ENCODE results near the gene TAS2R41.
"Not testable (repeated sequence)": the region's sequence is repeated elsewhere in the genome, so short reads cannot be mapped to it uniquely, and the experiment has no call there.

TAS2R41 gene

DNA sequence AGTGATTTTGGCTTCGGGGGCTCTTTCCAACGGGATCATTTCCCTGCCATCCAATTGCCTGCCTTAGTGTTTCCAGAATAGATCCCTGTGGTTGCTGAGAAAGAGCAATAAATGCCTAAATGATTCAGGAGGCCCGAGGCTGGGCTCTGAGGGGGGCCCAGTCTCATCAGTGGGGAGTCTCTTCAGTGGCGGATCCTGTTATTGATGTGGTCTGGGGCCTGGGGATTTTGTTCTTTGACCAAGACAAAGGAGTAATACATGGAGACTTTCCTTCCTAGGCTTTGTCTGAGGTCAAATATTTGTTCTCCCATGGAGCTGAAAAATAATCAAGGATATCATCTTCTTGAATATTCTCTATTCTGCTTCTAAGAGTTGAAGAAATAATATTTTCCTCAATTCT is 40.8 kb downstream of the TAS2R41 start:
- H3K4me3 ChIP-seq (ENCODE audit: insufficient read depth, low read length, poor library complexity, severe bottlenecking) = no peak overlapping the region
- no peaks in the 10 kb centered on the region for H3K36me3 ChIP-seq (ENCODE audit: low read length)
- 0 out of 2 replicates have a peak, but pooled peaks cover 4% of the 10 kb centered on the region for H3K27me3 ChIP-seq (ENCODE audit: low read length)
- no peaks in the 10 kb centered on the region for H3K79me2 ChIP-seq (ENCODE audit: insufficient read depth, low read length)
- no peaks in the 10 kb centered on the region for H3K9me3 ChIP-seq (ENCODE audit: insufficient read depth, low read length)
- no peak overlapping the region for H3K4me2 ChIP-seq (ENCODE audit: low read depth, low read length, poor library complexity, severe bottlenecking)
- no peaks in the 10 kb centered on the region for H3F3A ChIP-seq (ENCODE audit: insufficient read depth)
- no peak overlapping the region for H2AFZ ChIP-seq (ENCODE audit: low read depth, low read length, severe bottlenecking)
- H3K9ac ChIP-seq (ENCODE audit: low read length) = no peak overlapping the region
- TF ChIP-seq EZH2phosphoT487 (conservative IDR thresholded peaks at IDR 0.05; ENCODE audit: low read length) = no peak
- TF ChIP-seq, protein P1, sequence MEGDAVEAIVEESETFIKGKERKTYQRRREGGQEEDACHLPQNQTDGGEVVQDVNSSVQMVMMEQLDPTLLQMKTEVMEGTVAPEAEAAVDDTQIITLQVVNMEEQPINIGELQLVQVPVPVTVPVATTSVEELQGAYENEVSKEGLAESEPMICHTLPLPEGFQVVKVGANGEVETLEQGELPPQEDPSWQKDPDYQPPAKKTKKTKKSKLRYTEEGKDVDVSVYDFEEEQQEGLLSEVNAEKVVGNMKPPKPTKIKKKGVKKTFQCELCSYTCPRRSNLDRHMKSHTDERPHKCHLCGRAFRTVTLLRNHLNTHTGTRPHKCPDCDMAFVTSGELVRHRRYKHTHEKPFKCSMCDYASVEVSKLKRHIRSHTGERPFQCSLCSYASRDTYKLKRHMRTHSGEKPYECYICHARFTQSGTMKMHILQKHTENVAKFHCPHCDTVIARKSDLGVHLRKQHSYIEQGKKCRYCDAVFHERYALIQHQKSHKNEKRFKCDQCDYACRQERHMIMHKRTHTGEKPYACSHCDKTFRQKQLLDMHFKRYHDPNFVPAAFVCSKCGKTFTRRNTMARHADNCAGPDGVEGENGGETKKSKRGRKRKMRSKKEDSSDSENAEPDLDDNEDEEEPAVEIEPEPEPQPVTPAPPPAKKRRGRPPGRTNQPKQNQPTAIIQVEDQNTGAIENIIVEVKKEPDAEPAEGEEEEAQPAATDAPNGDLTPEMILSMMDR (IDR thresholded peaks at IDR 0.05; ENCODE audit: insufficient read depth, low read length, poor library complexity, severe bottlenecking) = no peak
- no peak overlapping the region for H3K27ac ChIP-seq (ENCODE audit: low read depth, low read length)
- no peaks in the 10 kb centered on the region for H3K9me2 ChIP-seq (replicated peaks; ENCODE audit: insufficient read depth, low read length)
- no peaks in the 10 kb centered on the region for H4K20me1 ChIP-seq (ENCODE audit: low read depth, low read length)

DNA sequence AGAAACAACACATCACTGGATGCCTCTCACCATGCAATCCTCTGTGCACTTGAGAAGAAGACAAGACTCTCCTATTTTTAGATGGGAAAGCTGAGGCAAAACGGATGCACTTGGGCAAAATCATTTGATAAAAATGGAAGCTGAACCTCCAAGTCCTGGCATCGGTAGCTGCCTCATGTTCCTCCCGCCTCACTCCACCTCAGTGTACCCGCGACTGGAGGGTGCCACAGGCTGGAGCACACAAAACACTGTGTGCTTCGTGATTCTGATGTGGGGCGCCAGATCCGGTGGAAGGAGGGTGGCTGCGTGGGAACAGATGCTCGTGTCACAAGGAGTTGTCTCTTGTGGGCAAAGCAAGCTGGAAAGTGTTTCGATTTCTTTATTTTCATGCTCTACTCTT is 41.3 kb downstream of the TAS2R41 start:
- Histone ChIP-seq H3K9me3 (ENCODE audit: insufficient read depth, low read length) (no peaks in the 10 kb centered on the region), H3K79me2 (ENCODE audit: insufficient read depth, low read length) (no peaks in the 10 kb centered on the region), H3K9me2 (replicated peaks; ENCODE audit: insufficient read depth, low read length) (no peaks in the 10 kb centered on the region), H3F3A (ENCODE audit: insufficient read depth) (no peaks in the 10 kb centered on the region), H3K36me3 (ENCODE audit: low read length) (no peaks in the 10 kb centered on the region), H2AFZ (ENCODE audit: low read depth, low read length, severe bottlenecking) (no peak overlapping the region), H3K9ac (ENCODE audit: low read length) (no peak overlapping the region), H3K27ac (ENCODE audit: low read depth, low read length) (no peak overlapping the region), H4K20me1 (ENCODE audit: low read depth, low read length) (no peaks in the 10 kb centered on the region), H3K4me2 (ENCODE audit: low read depth, low read length, poor library complexity, severe bottlenecking) (no peak overlapping the region), H3K4me3 (ENCODE audit: insufficient read depth, low read length, poor library complexity, severe bottlenecking) (no peak overlapping the region), H3K27me3 (ENCODE audit: low read length) (0 out of 2 replicates have a peak, but pooled peaks cover 4% of the 10 kb centered on the region)
- TF ChIP-seq, protein P1 (IDR thresholded peaks at IDR 0.05; ENCODE audit: insufficient read depth, low read length, poor library complexity, severe bottlenecking) = no peak
- no peak for TF ChIP-seq EZH2phosphoT487 (conservative IDR thresholded peaks at IDR 0.05; ENCODE audit: low read length)

DNA sequence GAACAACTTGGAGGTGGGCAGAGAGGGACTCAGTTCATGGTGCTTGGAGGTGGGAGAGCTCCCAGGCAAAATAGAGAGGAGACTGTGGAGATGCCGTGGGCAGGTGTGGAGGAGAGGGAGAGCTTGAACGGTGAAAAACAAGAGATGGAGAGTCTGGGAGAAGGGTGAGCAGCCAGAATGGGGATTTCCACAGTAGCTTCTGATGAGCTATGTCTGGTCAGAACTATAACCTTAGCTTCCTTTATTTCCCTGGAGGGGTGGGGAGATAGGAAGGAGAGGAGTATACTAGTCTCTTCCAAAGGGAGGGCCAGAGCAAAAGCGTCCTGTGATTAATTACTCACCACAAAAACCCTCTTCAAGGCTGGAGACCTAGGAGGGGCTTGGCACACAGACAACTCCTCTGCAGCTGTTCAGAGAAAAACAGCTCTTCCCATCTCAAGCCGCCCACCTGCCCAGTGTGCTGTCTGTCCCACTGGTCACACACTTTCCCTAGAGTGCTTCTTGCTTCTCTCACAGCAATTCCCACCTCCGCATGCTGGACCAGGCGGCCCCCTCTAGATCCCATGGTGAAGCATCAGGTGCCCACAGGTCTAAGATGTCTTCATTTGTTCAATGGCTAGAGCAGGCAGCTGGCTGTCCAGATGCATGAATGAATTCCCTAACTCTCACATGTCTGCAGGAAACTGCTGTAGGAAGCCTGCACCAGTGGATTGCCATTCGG is 41.9 kb downstream of the TAS2R41 start:
- no peaks in the 10 kb centered on the region for H3F3A ChIP-seq (ENCODE audit: insufficient read depth)

DNA sequence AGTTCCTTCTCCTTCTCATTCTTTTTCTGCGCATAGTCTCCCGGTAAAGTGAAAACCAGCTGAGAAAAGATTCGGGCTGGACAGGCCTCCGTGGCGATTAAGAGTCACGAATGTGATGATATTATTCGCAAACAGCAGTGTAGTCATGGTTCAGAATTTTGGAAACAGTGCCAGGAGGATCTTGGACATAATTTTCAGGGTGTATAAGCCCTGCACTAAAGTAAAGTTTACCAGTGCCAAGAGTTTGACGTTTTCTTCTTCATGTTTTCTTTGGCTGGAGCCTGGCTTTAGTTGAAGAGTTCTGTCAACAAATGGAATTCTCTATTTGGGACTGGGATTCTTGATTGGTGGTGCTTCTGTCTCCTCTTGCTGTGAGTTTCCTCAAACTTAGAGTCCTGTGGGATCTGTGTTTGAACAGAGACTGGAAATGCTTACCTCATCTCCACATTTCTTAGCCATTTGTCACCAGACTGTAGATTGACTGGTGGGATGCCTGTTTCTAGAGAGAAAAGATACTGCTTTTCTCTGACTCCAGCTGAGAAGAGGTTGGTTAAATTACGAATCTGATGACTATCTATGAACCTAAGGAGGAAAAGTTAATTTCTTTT is 44.7 kb downstream of the TAS2R41 start:
- H3K27me3 ChIP-seq (ENCODE audit: low read length) = not testable (repeated sequence)

More for the DNA sequence above, 41.9 kb downstream of the TAS2R41 start:
- H3K4me3 ChIP-seq (ENCODE audit: insufficient read depth, low read length, poor library complexity, severe bottlenecking) = no peak overlapping the region
- 0 out of 2 replicates have a peak, but pooled peaks cover 4% of the 10 kb centered on the region for H3K27me3 ChIP-seq (ENCODE audit: low read length)
- H4K20me1 ChIP-seq (ENCODE audit: low read depth, low read length) = no peaks in the 10 kb centered on the region
- H3K9me2 ChIP-seq (replicated peaks; ENCODE audit: insufficient read depth, low read length) = no peaks in the 10 kb centered on the region
- H2AFZ ChIP-seq (ENCODE audit: low read depth, low read length, severe bottlenecking) = no peak overlapping the region
- H3K36me3 ChIP-seq (ENCODE audit: low read length) = no peaks in the 10 kb centered on the region
- no peak overlapping the region for H3K4me2 ChIP-seq (ENCODE audit: low read depth, low read length, poor library complexity, severe bottlenecking)
- H3K27ac ChIP-seq (ENCODE audit: low read depth, low read length) = no peak overlapping the region
- no peaks in the 10 kb centered on the region for H3K9me3 ChIP-seq (ENCODE audit: insufficient read depth, low read length)
- TF ChIP-seq, protein P1 (IDR thresholded peaks at IDR 0.05; ENCODE audit: insufficient read depth, low read length, poor library complexity, severe bottlenecking) = no peak
- TF ChIP-seq EZH2phosphoT487 (conservative IDR thresholded peaks at IDR 0.05; ENCODE audit: low read length) = no peak
- no peak overlapping the region for H3K9ac ChIP-seq (ENCODE audit: low read length)
- H3K79me2 ChIP-seq (ENCODE audit: insufficient read depth, low read length) = no peaks in the 10 kb centered on the region

More for the DNA sequence above, 44.7 kb downstream of the TAS2R41 start:
- H3K9ac ChIP-seq (ENCODE audit: low read length); H2AFZ ChIP-seq (ENCODE audit: low read depth, low read length, severe bottlenecking); H3F3A ChIP-seq (ENCODE audit: insufficient read depth); H4K20me1 ChIP-seq (ENCODE audit: low read depth, low read length); H3K36me3 ChIP-seq (ENCODE audit: low read length); H3K9me2 ChIP-seq (replicated peaks; ENCODE audit: insufficient read depth, low read length); H3K4me3 ChIP-seq (ENCODE audit: insufficient read depth, low read length, poor library complexity, severe bottlenecking); H3K4me2 ChIP-seq (ENCODE audit: low read depth, low read length, poor library complexity, severe bottlenecking); H3K9me3 ChIP-seq (ENCODE audit: insufficient read depth, low read length); H3K27ac ChIP-seq (ENCODE audit: low read depth, low read length); H3K79me2 ChIP-seq (ENCODE audit: insufficient read depth, low read length): not testable (repeated sequence)
